ENCODE results near the gene PCGF3.
"Not testable (repeated sequence)": the region's sequence is repeated elsewhere in the genome, so short reads cannot be mapped to it uniquely, and the experiment has no call there.

Gene PCGF3

DNA sequence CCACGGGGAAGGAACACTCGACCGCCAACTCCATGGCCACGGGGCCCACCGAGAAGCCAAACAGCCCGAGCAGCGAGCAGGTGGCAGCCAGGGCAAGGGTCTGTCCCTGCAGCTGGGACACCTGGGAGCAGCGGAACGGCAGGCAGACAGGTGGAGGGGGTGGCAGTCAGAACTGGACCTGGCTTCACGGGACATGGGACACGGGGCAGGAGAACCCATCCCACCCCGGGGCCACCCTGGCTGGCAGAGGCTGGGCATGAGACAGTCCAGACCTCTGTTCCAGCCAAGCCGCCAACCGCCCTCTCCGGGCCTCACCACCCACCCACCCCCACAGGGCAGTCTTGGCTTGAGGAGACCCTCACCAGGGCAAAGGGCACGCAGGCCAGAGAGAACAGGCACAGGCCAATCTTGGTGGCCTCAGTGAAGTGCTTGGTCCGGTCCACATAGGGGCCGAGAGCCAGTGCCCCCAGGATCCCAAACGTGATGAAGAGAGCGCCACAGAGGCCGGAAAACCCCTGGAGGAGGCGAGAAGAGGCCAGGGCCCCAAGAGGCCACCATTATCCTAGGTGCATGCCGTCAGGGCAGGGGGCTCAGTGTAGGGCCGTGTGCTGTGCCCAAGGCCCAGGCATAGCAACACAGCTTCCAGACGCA is 22.3 kb upstream of the PCGF3 start:
- DNase-seq, result no peak

DNA sequence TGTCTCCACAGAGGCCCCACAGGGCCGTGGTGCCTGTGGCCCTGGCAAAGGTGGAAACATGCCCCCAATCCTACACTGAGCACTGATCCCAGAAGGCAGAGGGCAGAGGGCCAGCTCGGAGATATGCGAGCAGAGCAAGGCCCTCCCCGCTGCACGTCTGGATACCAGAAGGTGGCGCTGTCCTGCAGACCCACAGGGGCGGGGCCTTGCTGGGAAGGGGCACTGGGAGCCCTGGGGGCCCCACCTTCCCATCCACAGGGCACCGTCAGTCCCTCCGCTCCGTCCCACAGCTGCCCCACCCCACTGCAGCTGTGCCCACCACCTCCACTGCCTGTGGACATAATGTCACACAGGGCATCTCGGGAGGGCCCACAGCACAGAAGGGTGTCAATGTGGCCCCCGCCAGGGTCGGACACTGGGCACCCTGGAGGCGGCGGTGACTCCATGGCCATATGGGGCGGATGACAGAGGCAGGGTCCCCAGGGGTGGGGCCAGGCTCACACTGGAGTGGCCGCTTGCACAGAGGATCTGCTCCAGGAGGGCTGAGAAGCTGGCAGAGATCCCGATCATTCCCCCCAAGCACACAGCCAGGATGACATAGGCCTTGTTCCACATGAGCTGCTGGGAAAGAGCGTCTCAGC is 21.5 kb upstream of the PCGF3 start:
- peak; percentile 77 for DNase-seq

DNA sequence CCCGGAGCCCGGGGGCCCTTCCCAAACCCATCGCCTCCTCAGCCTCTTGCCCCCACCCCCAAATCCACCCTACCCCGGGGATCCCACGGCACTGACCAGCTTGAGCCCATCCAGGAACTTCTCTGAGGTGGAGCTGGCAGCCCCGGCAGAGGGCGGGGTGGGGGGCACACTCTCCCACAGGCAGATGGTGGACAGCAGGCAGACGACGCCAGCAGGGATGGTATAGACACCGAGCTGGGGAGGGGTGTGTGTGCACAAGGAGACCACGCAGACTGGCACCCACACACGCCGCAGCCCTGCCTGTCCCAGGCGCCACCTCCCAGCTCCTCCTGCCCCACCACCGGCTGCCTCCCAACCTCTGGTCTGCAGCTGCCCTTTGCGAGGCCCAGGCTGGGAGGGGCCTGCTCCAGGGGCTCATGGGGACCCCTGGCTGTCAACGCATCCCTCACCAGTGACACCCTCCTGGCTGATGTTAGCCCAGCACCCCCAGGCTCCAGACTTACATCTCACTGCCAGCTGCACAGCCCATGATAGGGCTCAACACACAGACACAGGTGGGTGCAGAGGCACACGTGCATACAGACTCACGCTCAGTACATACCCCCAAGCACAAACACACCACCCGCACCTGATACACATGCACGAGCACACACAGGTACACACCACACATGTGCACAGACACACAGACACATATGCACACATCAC is 20.9 kb upstream of the PCGF3 start:
- no peak for DNase-seq

DNA sequence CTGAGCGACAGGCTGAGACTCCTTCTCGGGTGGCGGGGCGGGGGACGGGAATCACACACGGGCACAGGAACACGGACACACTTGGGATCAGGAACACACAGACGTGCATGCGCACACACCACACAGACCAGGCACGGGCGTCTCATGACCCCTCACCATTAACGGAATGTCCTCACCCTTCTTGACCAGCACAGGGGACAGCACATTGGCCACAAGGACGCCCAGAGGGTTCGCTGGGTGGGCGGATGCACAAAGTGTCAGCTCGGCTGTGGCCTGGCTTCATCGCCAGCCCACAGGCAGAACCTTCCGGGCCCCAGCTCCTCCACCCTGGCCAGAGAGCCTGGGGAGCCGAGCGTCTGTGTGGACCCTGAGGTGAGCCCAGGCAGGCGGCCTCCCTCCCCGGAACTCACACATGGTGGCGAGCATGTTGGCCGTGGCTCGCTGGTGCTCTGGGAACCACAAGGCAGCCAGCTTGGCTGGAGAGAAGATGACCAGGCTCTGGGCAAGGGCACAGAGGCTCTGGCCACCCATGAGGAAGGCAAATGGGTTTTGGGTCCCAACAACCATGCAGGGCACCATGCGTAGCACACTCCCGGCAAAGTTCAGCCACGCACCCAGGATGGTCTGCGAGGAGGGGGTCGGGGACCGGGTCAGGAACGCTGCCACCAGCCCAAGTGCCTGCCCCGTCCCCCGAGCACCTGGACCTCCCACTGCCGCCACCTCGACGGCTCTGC is 19.8 kb upstream of the PCGF3 start:
- no peak for DNase-seq

DNA sequence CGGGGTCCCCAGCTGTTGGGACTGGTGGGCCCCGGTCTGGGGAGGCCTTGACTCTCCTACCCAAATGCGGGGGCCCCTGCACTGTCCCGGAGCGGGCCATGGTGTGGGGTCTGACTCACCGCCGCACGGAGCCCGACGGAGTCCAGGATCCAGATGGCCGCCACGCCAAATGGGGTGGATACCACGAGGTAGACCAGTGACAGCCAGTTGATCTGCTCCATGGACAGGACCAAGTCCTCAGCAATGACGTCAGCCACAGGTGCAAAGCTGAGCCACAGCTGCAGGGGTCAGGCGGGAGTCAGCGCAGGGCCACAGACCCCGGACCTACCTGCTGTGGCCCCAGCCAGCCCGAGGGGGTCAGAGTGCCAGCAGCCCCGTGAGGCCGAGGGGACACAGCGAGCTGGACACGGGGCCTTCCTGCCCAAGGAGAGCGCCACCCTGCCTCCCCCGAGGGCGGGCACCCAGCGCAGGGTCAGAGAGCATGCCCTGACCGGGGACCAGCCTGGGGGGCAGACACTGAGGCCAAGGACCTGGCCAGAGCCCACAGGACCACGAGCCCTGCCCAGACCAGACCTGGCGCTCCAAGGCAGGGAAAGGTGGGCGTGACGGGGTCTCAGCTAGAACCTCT is 19.1 kb upstream of the PCGF3 start:
- no peak for DNase-seq

DNA sequence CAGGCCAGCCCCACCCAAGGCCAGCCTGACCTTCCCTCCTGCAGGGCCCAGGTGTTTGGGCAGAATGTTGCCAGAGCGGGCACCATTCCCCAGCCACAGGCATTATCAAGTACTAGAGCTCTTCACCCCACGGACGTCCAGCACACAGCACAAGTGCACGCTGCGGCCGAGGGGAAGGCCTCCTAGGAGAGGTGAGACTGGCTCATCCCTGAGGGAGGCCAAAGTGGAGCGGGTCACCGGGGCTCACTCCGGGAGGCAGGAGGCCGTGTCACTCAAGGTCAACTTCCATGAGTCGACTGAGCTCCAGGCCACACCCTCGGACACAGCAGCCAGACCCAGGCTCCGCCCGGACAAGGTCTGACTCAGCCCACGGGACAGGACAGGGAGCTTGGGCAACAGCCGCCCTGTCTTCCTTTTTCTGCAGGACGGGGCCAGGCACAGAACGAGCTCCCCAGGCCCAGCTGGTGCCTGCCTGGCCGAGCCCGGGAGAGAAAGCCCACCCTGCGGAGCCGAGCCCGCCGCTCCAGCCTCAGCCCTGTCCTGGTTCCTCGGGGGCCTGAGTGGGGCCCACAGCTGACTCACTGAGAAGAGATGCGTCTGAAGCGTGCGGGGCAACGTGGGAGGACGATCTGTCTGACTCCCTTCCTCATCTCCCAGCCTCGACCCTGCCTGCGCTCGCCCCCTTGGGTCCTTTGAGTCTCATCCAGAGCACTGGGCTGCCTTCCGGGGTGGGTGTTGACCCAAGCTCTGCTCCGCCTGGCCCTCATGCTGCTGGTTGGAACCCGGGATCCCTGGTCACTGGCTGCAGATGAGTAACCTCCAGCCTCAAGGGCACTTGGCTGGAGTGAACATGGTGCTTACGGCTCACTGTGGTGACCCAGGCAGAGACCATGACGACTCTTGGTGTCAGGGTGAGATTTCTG is 18.3 kb upstream of the PCGF3 start:
- no peak for DNase-seq

DNA sequence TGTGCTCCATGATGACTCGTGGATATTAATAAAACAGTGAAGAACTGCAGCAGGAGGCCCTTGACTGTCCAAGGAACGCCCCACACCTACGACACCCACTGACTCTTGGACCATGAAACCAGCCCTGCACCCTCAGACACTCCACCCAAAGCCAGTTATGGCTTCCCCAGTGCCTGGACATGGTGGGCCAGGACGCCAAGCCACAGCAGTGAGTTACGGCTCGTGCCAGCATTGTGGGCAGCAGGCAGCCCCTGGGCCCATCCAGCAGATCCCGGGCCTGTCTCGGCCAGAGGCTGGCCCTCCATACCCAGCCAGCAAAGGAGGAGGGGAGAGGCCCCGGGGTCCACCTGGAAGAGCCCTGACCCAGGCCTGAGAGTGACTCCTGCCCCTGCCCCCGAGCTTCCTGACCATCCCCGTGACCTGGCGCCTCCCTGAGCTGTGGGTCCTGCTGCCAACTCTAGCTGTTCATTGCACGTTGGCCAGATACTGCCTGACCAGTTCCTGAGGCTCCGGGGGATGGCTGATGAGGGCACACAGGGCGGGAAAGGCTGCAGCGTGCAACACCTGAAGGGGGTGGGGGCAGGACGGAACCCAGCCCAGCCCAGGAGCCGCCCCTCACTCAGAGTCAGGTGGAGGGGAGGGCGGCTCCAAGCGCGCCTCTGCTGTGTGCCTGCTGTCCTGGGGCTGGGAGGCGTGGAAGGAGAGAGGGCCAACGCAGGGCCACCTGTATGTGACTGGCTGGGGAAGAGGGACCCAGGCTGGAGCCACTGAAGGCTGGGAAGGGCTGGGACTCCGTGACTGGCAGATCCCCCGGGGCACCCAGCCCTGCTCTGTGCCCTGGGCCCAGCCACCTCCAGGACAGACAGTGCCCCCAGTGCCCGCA is 17.4 kb upstream of the PCGF3 start:
- DNase-seq, result no peak

DNA sequence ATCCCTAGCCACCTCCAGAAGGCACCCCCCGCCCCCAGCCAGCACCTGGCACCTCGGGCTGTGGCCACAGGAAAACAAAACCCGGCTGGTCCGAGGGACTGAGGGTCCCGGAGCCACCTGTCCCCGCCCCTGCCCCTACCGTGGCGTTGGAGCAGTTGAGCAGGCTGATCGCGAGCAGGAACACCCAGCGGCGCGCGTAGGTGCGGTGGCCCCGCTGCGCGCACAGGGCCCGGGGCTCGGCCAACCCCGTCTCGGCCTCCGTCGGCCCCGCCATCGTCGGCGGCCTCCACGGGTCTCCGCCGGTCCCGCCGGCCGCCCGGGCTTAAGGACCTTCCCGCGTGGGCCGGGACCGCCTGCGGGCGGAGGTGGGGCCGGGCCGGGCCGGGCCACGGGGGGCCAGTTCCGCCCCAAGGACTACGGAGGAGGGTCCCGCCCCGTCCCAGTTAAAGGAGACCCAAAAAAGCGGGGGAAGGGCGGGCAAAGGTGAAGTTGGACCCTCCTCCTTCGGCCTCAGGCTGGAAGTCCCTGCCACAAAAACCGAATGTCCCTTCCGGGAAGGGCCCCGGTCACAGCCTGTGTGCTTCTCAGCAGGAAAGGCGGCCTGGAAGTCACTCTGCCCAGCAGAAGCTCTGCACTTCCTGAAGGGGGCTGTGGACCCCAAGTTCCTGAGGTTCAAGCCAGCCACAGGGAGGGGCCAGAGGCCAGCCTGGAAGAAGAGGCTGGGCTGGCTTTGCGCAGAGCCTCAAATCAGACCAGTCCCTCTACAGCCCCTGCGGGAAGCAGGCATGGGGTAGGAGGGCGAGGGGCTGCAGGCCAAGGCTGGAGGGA is 16.6 kb upstream of the PCGF3 start, which contains the start of gene SLC49A3:
TSS of gene SLC49A3 (minus strand) at position 298 of the 828 bp plus-strand sequence. CDS start at position 274, 24 bp downstream.
- no peak for DNase-seq

DNA sequence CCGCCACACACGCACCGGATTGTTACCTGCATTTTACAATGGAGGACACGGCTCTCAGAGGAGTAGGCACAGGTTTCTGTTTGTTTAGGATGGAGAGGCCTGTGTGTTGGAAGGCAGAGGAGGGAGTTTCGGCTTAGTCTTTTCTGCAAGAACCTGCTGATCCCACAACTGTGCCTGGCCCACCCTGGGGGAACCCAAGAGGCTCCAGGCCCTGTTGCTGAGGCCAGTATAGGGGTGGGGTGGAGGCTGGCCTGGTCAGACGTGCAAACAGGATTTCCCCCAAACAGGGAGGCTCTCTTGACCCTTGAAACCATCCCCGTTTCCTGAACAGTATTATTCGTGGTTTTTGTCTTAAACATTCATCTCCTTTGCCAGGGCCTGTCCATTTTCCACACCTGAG is 15.9 kb upstream of the PCGF3 start:
- no peak for DNase-seq

DNA sequence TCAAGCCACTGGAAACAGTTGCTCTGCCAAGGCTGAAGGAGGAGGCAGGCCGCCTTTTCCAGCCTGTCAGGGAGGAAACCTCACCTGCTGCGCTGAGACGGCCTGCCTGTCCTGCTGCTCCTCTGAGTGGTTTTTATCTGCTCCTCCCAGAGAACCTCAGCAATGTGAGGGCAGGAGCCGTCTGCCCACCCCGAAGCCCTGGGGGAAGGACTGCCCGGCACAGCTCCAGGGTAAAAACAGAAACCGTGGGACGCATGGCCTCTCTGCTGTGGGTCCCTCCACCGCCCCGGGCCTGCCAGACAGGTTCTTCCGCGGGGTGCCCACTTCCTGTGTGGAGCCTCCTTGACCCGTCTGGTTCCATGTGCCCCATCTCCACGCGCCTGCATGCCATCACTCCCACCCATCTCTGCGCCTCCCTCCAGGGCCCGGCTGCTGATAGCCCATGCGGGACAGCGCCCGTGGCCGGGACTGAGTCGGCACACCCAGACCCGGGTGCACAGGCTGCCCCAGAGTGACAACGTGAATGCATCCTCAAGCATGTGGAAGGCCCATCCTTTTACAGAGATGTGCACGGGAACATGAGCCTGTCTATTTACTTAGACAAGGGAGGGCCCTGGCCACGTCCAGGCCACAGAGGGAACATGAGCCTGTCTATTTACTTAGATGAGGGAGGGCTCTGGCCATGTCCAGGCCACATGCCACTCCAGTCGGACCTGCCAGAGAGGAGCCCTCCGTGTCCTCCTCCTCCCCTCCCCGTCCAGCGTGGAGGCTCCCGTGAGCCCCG is 12.7 kb upstream of the PCGF3 start:
- no peak for DNase-seq

DNA sequence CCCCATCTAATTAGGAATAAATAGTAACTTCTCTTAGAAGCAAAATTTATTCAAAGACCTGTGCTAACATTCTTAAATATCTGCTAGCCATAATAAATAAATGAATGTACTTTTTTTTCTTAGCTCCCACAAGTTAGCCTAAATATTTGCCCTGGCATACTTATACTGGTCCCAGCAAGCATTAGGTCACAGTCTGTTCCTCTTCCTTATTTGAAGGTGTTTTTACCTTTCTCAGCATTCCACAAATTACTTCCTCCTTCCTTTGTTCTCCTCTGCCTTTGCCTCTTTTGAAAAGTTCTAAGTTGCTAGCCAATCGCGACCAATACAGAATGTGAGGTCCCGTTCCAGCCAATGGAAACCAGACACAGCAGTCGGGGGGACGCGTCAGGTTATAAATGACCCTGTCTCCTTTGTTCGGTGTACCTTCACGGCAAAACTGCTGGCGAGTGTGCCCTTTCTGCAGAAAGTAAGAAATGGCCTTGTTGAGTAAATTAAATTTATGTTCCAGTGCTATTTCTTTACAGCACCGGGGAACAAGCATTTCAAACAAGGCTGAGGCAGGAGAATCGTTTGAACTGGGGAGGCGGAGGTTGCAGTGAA is 11.2 kb upstream of the PCGF3 start:
- not testable (repeated sequence) for DNase-seq

DNA sequence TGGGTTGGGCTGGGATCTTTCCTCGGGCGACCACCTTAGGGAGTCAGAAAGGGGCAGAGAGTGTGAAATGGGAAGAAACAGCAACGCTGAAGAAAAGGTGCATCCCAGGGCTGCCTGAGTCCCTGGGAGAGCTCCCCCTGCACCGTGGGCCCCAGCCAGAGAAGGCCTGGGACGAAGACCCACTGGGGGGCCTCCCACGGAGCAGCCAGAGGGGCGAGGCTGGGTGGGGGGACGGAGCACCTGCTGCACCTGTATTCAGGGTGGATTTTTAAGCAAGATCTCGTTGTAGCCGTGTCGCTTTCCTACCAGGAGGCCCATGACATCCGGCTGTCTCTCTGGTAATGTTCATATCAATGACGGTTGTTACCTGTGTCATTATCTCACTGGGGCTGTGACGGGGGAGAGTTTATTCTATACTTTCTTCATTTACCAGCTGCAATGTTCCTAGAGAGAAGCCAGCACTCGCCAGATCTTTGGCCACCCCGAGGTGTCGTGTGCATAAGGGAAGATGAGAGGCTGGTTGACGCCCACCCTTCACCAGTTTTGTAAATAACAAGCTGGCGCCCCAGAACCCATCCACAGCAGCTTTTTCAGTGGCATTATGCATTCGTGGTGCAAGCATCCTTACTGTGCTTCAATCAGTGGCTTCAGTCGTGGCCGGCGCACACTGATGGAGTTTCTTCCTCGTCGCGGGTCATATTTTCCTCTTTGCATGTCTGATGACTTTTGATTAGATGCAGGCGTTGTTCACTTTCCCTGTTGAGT is 5.6 kb upstream of the PCGF3 start:
- DNase-seq, result no peak

DNA sequence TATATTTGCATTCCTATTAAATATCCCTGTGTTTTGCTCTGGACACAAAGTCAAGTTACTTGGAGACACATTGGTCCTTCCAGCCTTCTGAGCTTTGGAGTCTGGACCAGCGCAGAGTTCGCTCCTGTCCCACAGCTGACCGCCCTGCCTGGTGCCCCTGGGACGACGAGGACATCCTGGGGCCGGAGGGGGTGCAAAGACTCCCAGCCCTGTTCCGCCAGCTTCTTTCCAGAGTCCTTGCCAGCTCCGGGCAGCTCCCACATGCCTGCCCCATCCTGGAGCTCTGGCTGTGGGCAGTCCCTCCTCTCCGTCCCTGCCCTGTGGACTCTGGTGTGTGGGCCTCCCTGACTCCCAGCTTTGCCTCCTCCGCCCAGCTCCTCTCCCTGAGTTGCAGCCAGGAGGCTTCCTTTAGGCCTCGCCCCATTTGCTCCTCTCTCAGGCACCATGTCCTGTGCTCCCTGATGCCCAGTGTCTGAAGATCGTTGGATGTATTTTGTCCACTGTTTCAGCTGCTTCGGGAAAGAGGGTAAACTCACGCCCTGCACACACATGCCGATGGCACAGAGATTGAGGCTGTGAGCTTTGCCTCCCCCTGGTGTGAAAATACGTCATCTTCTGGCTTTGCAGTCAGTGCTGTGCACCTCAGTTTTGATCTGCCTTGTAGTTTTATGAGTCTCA is 4.9 kb upstream of the PCGF3 start:
- DNase-seq, result no peak

DNA sequence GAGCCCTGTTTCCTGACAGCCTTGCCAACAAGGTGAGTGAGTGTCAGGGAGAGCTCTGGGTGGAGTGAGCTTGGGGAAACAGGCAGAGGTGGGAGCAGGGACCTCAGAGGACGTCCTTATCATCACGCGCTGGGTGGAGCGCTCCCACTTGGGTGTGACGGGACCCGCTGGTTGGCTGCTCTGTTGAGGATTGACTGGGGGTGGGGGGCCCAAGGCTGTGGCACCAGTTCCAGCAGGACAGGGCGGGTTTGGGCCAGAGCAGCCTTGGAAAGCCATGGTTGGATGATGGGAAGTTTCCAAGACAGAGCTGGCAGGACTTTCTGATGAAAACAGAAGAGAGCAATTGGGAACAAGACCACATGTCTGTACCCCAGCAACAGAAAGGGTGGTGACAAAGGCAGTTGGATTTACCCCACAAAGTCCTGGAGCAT is 3.0 kb upstream of the PCGF3 start:
- DNase-seq, result no peak

DNA sequence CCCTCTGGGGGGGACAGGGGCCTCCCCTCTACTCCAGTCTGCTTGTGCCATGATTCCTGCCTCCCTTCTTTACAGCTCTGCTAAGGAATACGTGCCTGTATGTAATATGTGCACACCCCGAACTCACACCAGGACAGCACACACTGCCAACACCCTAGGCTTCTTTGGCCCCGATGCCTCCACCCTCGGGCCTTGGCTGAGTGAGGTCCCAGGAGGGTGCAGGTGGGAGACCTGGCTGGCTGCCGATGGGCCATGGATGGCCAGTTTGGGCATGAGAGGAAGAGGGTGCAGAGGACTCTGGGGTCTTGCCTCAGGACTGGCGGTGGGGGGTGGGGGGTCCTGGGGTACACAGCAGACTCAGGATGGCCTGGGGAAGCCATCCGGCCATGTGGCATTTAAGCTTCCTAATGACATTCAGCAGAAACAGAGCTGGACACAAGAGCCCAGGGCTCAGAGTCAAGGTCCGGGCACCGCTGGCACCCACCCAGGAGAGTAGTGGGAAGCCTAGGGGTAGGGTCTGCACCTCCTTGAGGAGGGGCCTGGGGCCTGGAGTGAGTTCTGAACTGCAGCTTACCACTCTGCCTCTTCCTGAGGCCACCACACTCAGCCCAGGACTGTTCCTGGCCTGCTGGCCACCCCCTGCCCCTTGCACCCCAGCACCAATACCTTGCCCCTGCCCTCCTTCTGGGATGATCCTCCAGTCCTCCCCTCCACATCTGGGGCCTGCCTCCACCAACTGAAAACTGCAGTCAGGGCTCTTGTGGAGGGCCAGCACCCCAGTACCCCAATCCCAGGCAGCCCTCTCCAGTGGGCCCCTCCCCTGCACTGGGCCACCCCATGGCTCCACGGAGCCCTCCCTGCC is 2.1 kb upstream of the PCGF3 start:
- DNase-seq, result no peak
